ENCODE data around the gene STK32A. TPM values are rescaled to one million over a fixed set of nuclear protein-coding genes. Genes with fewer than 3 reads are reported as not detected.

The STK32A gene
- total and polyA plus RNA-seq, 2 donors (not counting 1 experiment from before 2014, with no cell fraction given): not detected

- H3K9ac ChIP-seq (ENCODE audit: low read length): no peak overlapping the region
- Mint-ChIP-seq H3K4me1 (no peaks in the 10 kb centered on the region), H3K9me3 (ENCODE audit: insufficient read depth) (no peaks in the 10 kb centered on the region), H3K4me3 (no peak overlapping the region), H3K27me3 (no peaks in the 10 kb centered on the region), H3K27ac (no peak overlapping the region)
- H4K20me1 ChIP-seq (ENCODE audit: control insufficient read depth, insufficient read depth, low read length, poor library complexity, severe bottlenecking): no peaks in the 10 kb centered on the region
- no peak overlapping the region for H3K27ac ChIP-seq (ENCODE audit: low read length in 2 of 2)
- no peak for DNase-seq
- TF ChIP-seq EZH2 (IDR thresholded peaks at IDR 0.05; ENCODE audit: borderline replicate concordance, insufficient read depth, low read depth, low read length, poor library complexity, severe bottlenecking) (no peak), CTCF (IDR thresholded peaks at IDR 0.05) (no peak)
- 100% methylated on average over 3 of the region's 5 CpGs for WGBS (ENCODE audit: insufficient coverage)
- no peak overlapping the region for H3K4me2 ChIP-seq (replicated peaks; ENCODE audit: low read depth, low read length, poor library complexity, severe bottlenecking)
- POLR2A ChIA-PET: no interaction called here
- H3K27me3 ChIP-seq (replicated peaks in 1 of 4; ENCODE audit: control extremely low read depth in 1 of 4, control insufficient read depth in 3 of 4, insufficient read depth in 4 of 4, low read length in 3 of 4): no peaks in the 10 kb centered on the region
- H3K4me1 ChIP-seq (ENCODE audit: control insufficient read depth in 2 of 2, insufficient read depth in 2 of 2, low read length in 2 of 2): no peaks in the 10 kb centered on the region
- intact Hi-C loops (cut with micrococcal nuclease): no loop called here
- H2AFZ ChIP-seq (ENCODE audit: insufficient read depth, low read depth, low read length, poor library complexity, severe bottlenecking): no peak overlapping the region
- peaks cover 0 to 2% (median 0%) of the 10 kb centered on the region in 3 donors for H3K9me3 ChIP-seq (ENCODE audit: control extremely low read depth in 1 of 3, control insufficient read depth in 2 of 3, insufficient read depth in 1 of 3, low read length in 2 of 3)
- no peak overlapping the region for H3K4me3 ChIP-seq (ENCODE audit: control extremely low read depth in 1 of 5, extremely low read depth in 1 of 5, insufficient read depth in 1 of 5, low read depth in 2 of 5, low read length in 4 of 5)
- CTCF ChIA-PET: no interaction called here
- no peak for ATAC-seq (ENCODE audit: low read depth)
- no peaks in the 10 kb centered on the region for H3K79me2 ChIP-seq (ENCODE audit: control insufficient read depth, insufficient read depth, low read length)
- H3K36me3 ChIP-seq (replicated peaks in 1 of 2; ENCODE audit: control extremely low read depth in 1 of 2, control insufficient read depth in 1 of 2, extremely low read depth in 1 of 2, insufficient read depth in 2 of 2, low read length in 1 of 2): no peaks in the 10 kb centered on the region
Measured at GRCh38 chr5:147346006-147346561, 111.3 kb downstream of the STK32A start.

- H3K9me3 Mint-ChIP-seq (ENCODE audit: insufficient read depth): no peaks in the 10 kb centered on the region
- intact Hi-C loops (cut with micrococcal nuclease): no loop called here
- Histone ChIP-seq H3K27ac (ENCODE audit: low read length in 2 of 2) (no peak overlapping the region), H3K4me2 (replicated peaks; ENCODE audit: low read depth, low read length, poor library complexity, severe bottlenecking) (no peak overlapping the region), H3K4me1 (ENCODE audit: control insufficient read depth in 2 of 2, insufficient read depth in 2 of 2, low read length in 2 of 2) (no peaks in the 10 kb centered on the region), H3K4me3 (ENCODE audit: control extremely low read depth in 1 of 5, extremely low read depth in 1 of 5, insufficient read depth in 1 of 5, low read depth in 2 of 5, low read length in 4 of 5) (no peak overlapping the region), H3K79me2 (ENCODE audit: control insufficient read depth, insufficient read depth, low read length) (no peaks in the 10 kb centered on the region), H3K36me3 (replicated peaks in 1 of 2; ENCODE audit: control extremely low read depth in 1 of 2, control insufficient read depth in 1 of 2, extremely low read depth in 1 of 2, insufficient read depth in 2 of 2, low read length in 1 of 2) (no peaks in the 10 kb centered on the region), H3K9ac (ENCODE audit: low read length) (no peak overlapping the region), H4K20me1 (ENCODE audit: control insufficient read depth, insufficient read depth, low read length, poor library complexity, severe bottlenecking) (no peaks in the 10 kb centered on the region), H2AFZ (ENCODE audit: insufficient read depth, low read depth, low read length, poor library complexity, severe bottlenecking) (no peak overlapping the region), H3K9me3 (ENCODE audit: control extremely low read depth in 1 of 3, control insufficient read depth in 2 of 3, insufficient read depth in 1 of 3, low read length in 2 of 3) (peaks cover 0 to 2% (median 0%) of the 10 kb centered on the region in 3 donors), H3K27me3 (replicated peaks in 1 of 4; ENCODE audit: control extremely low read depth in 1 of 4, control insufficient read depth in 3 of 4, insufficient read depth in 4 of 4, low read length in 3 of 4) (peaks cover 0 to 4% (median 0%) of the 10 kb centered on the region in 4 experiments)
- no CpG with 5 or more reads among the region's 2 CpGs for WGBS (ENCODE audit: insufficient coverage)
- H3K4me3 Mint-ChIP-seq: no peak overlapping the region
- DNase-seq (no peak), ATAC-seq (ENCODE audit: low read depth) (no peak)
- H3K4me1 Mint-ChIP-seq: no peaks in the 10 kb centered on the region
- TF ChIP-seq EZH2 (IDR thresholded peaks at IDR 0.05; ENCODE audit: borderline replicate concordance, insufficient read depth, low read depth, low read length, poor library complexity, severe bottlenecking): no peak
- no peak for TF ChIP-seq CTCF (IDR thresholded peaks at IDR 0.05)
- CTCF ChIA-PET: no interaction called here
- H3K27ac Mint-ChIP-seq: no peak overlapping the region
- H3K27me3 Mint-ChIP-seq: no peaks in the 10 kb centered on the region
- POLR2A ChIA-PET: no interaction called here
Measured at GRCh38 chr5:147348046-147348445, 113.2 kb downstream of the STK32A start.
